ENCODE results near the gene UTP25.

DNA sequence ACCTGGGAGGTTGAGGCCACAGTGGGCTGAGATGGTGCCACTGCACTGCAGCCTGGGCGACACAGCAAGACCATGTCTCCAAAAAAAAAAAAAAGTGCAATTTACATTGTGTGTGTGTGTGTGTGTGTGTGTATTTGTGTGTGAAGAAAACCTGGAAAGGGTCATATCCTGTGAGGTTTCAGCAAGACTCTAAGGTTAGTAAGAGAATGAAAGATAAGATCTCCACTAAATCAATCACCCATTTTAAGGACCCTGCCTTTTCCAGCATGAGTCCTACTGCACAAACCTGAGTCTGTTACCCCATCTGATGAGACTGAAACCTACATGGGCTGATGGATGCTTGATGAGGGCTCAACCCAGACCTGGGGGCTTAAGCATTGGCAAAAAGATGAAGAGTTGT, 38.5 kb upstream of the UTP25 start:
- TF ChIP-seq EZH2phosphoT487 (IDR thresholded peaks at IDR 0.05; ENCODE audit: borderline replicate concordance, low read length), result no peak
- TF ChIP-seq, protein P1, sequence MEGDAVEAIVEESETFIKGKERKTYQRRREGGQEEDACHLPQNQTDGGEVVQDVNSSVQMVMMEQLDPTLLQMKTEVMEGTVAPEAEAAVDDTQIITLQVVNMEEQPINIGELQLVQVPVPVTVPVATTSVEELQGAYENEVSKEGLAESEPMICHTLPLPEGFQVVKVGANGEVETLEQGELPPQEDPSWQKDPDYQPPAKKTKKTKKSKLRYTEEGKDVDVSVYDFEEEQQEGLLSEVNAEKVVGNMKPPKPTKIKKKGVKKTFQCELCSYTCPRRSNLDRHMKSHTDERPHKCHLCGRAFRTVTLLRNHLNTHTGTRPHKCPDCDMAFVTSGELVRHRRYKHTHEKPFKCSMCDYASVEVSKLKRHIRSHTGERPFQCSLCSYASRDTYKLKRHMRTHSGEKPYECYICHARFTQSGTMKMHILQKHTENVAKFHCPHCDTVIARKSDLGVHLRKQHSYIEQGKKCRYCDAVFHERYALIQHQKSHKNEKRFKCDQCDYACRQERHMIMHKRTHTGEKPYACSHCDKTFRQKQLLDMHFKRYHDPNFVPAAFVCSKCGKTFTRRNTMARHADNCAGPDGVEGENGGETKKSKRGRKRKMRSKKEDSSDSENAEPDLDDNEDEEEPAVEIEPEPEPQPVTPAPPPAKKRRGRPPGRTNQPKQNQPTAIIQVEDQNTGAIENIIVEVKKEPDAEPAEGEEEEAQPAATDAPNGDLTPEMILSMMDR (conservative IDR thresholded peaks at IDR 0.05; ENCODE audit: low read depth, low read length), result no peak
